ENCODE measurements around the gene SPTB.

- TF ChIP-seq CTCF (IDR thresholded peaks at IDR 0.05 in 4 of 5, conservative IDR thresholded peaks at IDR 0.05 in 1 of 5) (no peak), POLR2A (IDR thresholded peaks at IDR 0.05) (no peak)
These were observed 86.7 kb downstream of the SPTB start for GRCh38 chr14:64792871-64793560.
